Germinal center (tissue), 1 donor: ENCODE data around the gene SNU13.
"Not testable (repeated sequence)": the region's sequence is repeated elsewhere in the genome, so short reads cannot be mapped to it uniquely, and the experiment has no call there.

Source experiments
- DNase-seq: peaks from one replicate; pipeline ENCODE4 v3.0.0; 2012; ENCODE audit warnings: mixed read lengths, low spot score

SNU13 gene

DNA sequence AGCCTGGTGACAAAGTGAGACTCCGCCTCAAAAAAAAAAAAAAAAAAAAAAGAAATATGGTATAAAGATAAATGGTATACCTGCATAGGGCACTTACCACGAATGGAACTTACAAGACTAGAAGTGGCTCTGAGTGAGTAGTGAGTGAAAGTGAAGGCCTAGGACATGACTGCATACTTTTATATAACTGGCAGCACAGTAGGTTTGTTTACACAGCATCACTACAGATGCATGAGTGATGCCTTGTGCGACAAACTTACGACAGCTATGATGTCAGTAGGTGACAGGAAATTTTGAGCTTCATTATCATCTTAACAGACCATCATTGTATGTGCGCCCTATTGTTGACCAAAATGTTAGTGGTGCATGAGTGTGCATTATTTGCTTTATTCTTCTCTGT, 49.9 kb downstream of the SNU13 start:
- DNase-seq, result no peak

DNA sequence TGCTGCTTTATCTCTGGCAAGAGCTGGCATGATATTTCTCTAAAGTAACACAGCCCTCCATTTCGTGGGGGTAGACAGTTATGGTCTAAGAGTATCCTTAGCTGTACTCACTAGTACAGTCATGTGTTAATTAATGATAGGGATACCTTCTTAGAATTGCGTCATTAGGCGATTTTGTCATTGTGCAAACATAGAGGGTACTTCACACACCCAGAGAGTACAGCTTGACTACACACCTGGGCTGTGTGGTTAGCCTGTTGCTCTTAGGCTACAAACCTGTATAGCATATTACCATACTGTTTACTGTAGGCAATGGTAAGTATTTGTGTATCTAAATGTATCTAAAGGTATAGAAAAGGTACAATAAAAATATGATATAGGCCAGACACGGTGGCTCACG, 50.5 kb downstream of the SNU13 start:
- DNase-seq, result no peak

- DNase-seq, result not testable (repeated sequence)
Measured at GRCh38 chr22:41637623-41638022, 51.0 kb downstream of the SNU13 start.

DNA sequence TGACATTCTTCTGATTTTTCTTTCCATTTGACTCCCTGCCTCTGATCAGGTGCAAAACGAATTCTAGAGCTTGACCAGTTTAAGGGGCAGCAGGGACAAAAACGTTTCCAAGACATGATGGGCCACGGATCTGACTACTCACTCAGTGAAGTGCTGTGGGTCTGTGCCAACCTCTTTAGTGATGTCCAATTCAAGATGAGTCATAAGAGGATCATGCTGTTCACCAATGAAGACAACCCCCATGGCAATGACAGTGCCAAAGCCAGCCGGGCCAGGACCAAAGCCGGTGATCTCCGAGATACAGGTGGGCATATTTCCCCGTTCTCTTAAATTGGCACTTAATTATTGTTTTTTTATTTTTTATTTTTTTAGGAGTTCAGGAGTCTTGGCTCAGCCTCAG, 52.2 kb downstream of the SNU13 start:
- DNase-seq, result no peak

DNA sequence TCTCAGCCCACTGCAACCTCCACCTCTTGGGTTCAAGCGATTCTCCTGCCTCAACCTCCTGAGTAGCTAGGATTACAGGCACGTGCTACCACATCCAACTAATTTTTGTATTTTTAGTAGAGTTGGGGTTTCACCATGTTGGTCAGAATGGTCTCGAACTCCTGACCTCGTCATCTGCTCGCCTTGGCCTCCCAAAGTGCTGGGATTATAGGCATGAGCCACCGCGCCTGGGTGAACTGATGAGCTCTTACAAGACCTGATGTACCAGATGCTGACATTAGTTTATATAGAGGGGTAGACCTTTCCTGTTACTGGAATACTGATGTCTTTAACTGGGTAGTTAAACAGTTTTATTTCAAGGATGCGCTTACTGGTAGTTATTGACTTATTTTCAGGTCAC, 54.1 kb downstream of the SNU13 start:
- not testable (repeated sequence) for DNase-seq

DNA sequence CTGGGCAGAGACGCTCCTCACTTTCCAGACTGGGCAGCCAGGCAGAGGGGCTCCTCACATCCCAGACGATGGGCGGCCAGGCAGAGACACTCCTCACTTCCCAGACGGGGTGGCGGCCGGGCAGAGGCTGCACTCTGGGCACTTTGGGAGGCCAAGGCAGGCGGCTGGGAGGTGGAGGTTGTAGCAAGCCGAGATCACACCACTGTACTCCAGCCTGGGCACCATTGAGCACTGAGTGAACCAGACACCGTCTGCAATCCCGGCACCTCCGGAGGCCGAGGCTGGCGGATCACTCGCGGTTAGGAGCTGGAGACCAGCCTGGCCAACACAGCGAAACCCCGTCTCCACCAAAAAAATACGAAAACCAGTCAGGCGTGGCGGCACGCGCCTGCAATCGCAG, 57.1 kb downstream of the SNU13 start:
- DNase-seq, result not testable (repeated sequence)

- DNase-seq, result not testable (repeated sequence)
Measured at GRCh38 chr22:41631115-41631514, 57.6 kb downstream of the SNU13 start.

DNA sequence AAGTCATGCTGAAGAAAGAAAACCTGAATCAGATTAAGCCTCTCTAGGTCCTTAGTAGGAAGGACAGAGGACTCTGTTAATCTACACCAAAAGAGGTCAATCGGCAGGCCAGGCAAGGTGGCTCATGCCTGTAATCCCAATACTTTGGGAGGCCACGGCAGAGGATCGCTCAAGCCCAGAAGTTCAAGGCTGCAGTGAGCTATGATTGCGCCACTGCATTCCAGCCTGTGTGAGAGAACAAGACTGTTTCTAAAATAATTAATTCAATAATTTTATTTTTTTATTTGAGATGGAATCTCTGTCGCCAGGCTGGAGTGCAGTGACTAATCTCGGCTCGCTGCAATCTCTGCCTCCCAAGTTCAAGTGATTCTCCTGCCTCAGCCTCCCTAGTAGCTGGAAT, 63.1 kb downstream of the SNU13 start:
- no peak for DNase-seq
